Endothelial cell of umbilical vein (primary cell): ENCODE measurements around the gene POLR2B. TPM values are rescaled to one million over a fixed set of nuclear protein-coding genes. Genes with fewer than 3 reads are reported as not detected.

Experiments used
- BruUV-seq: library from RNA; stranded (reverse); fragments of 400-500 nt; replicated peaks from 2 replicates; lab custom pipeline; 2021; lab: Mats Ljungman, UMichigan
- CTCF ChIA-PET: fragments of 300-600, 350-600 bp; sonication (Branson Sonifier 250); formaldehyde crosslinking; loops from one replicate; lab custom pipeline; 2021; ENCODE audit warnings: antibody characterized with exemption, inconsistent platforms; lab: Charles Lee
- POLR2A ChIA-PET: fragments of 300-600, 350-600 bp; sonication (Branson Sonifier 250); formaldehyde crosslinking; loops from one replicate; lab custom pipeline; 2021; ENCODE audit warnings: antibody characterized with exemption, inconsistent platforms; lab: Charles Lee
- DNase-seq: peaks from one replicate; pipeline ENCODE4 v3.0.0-alpha.2; 2011; ENCODE audit warnings: low read depth, low spot score
- FAIRE-seq: peaks from 2 replicates; lab custom pipeline; 2011; peaks lifted over from hg19 to GRCh38; lab: Jason Lieb, UNC
- H2AFZ ChIP-seq: 2 replicates; pipeline ENCODE4 v1.6.0; 2012; ENCODE audit warnings: low read depth, low read length, control low read depth, inconsistent platforms
- H3K27ac ChIP-seq: 2 replicates; pipeline ENCODE4 v1.5.1; 2011; ENCODE audit warnings: low read depth, mild to moderate bottlenecking, control low read depth, low read length, moderate library complexity; ENCODE audit not compliant: insufficient read depth
- H3K27me3 ChIP-seq, 2 experiments: 2 replicates each; pipeline versions ENCODE4 v1.6.0 to v1.6.1; 2011; ENCODE audit warnings: low read length in 2 of 2, mixed read lengths in 1 of 2; ENCODE audit not compliant: control insufficient read depth in 2 of 2, insufficient read depth in 2 of 2
- H3K36me3 ChIP-seq, 2 experiments: 2 replicates in 1 of 2; 3 replicates in 1 of 2; pipeline ENCODE4 v1.5.1; 2011; ENCODE audit warnings: low read length in 2 of 2, mild to moderate bottlenecking in 1 of 2, moderate library complexity in 1 of 2; ENCODE audit not compliant: control insufficient read depth in 2 of 2, insufficient read depth in 2 of 2; ENCODE audit errors: extremely low read depth in 1 of 2
- H3K4me1 ChIP-seq: 3 replicates; pipeline ENCODE4 v1.5.1; 2011; ENCODE audit warnings: mild to moderate bottlenecking, low read length; ENCODE audit not compliant: control insufficient read depth, insufficient read depth; ENCODE audit errors: extremely low read depth
- H3K4me2 ChIP-seq: 2 replicates; pipeline ENCODE4 v1.6.1; 2011; ENCODE audit warnings: low read length, control low read depth, mixed read lengths; ENCODE audit not compliant: insufficient read depth
- H3K4me3 ChIP-seq, 3 experiments: fragments of 200-600 bp in 1 of 3; sonication (generic), shearing (Covaris generic) in 1 of 3; replicated peaks in 1 of 3; 2 replicates each; pipeline ENCODE4 v1.5.1; 2011 to 2016; ENCODE audit warnings: control low read depth in 3 of 3, low read length in 3 of 3, mild to moderate bottlenecking in 2 of 3, inconsistent platforms in 1 of 3, low read depth in 1 of 3, moderate library complexity in 1 of 3; ENCODE audit not compliant: insufficient read depth in 1 of 3
- H3K79me2 ChIP-seq: 2 replicates; pipeline ENCODE4 v1.6.0; 2012; ENCODE audit warnings: low read length, inconsistent platforms; ENCODE audit not compliant: control insufficient read depth, insufficient read depth
- H3K9ac ChIP-seq: replicated peaks from 2 replicates; pipeline ENCODE3; 2011; ENCODE audit warnings: low read length, control low read depth; ENCODE audit not compliant: insufficient read depth; ENCODE audit errors: extremely low read depth
- H3K9me1 ChIP-seq: replicated peaks from 3 replicates; pipeline ENCODE4 v1.6.0; 2011; ENCODE audit warnings: mild to moderate bottlenecking, low read length; ENCODE audit not compliant: control insufficient read depth, insufficient read depth; ENCODE audit errors: extremely low read depth
- H3K9me3 ChIP-seq: replicated peaks from 2 replicates; pipeline ENCODE4 v1.5.1; 2012; ENCODE audit warnings: low read length, inconsistent platforms; ENCODE audit not compliant: control insufficient read depth, insufficient read depth
- H4K20me1 ChIP-seq: replicated peaks from 2 replicates; pipeline ENCODE3; 2011; ENCODE audit warnings: mild to moderate bottlenecking, low read length; ENCODE audit not compliant: control insufficient read depth, insufficient read depth; ENCODE audit errors: extremely low read depth
- EZH2 ChIP-seq: IDR thresholded peaks from 2 replicates; pipeline ENCODE4 v1.6.1; 2012; ENCODE audit warnings: borderline replicate concordance, low read depth, mild to moderate bottlenecking, moderate library complexity, low read length, inconsistent platforms; ENCODE audit not compliant: severe bottlenecking
- FOS ChIP-seq: IDR thresholded peaks from 2 replicates; pipeline ENCODE4 v1.6.1; 2011; ENCODE audit warnings: mild to moderate bottlenecking, low read length, moderate library complexity, borderline replicate concordance; ENCODE audit not compliant: insufficient read depth
- JUN ChIP-seq: IDR thresholded peaks from 2 replicates; pipeline ENCODE4 v1.6.1; 2011; ENCODE audit warnings: borderline replicate concordance, low read depth; ENCODE audit not compliant: insufficient read length, insufficient read depth
- MYC ChIP-seq: IDR thresholded peaks from one replicate; pipeline ENCODE4 v1.6.1; 2011; ENCODE audit warnings: mild to moderate bottlenecking, low read depth, low read length
- POLR2A ChIP-seq: IDR thresholded peaks from 2 replicates; pipeline ENCODE4 v1.6.1; 2012; ENCODE audit warnings: low read depth, mild to moderate bottlenecking, control low read depth, low read length
- POLR2AphosphoS5 ChIP-seq: IDR thresholded peaks from 2 replicates; pipeline ENCODE4 v1.6.1; 2012; ENCODE audit warnings: low read depth, mild to moderate bottlenecking, control low read depth, low read length, moderate library complexity; ENCODE audit not compliant: insufficient read depth
- dilution Hi-C: fragments of 300-500 bp; cut with MboI; formaldehyde crosslinking; loops from one replicate; pipeline ENCODE4 v1.15.0; 2019; ENCODE audit warnings: low sequenced_read_pairs; ENCODE audit not compliant: extremely low pct_ligation_motif_present
- intact Hi-C: fragments of 100-400 bp; cut with micrococcal nuclease; formaldehyde crosslinking; loops from one replicate; pipeline ENCODE4 v1.10.0; 2022
- polyA plus RNA-seq, 4 experiments: library from polyadenylated mRNA; depleted of rRNA in 3 of 4; stranded (reverse) in 3 of 4; unstranded in 1 of 4; fragments of >200 nt; gene quantifications; 2 replicates each; pipeline versions ENCODE4 v1.2.1 to v1.2.3, GENCODE V29; 2011 to 2012; ENCODE audit warnings: missing spikeins in 1 of 4
- total RNA-seq: library from RNA; stranded (reverse); gene quantifications from 2 replicates; pipeline ENCODE4 v1.2.3, GENCODE V29; 2021
- TF ChIP-seq, protein P1 (sequence below): IDR thresholded peaks from 2 replicates; pipeline ENCODE4 v1.6.1; 2011; ENCODE audit not compliant: insufficient read depth, insufficient read length

POLR2B gene
- total and polyA plus RNA-seq, 2 donors (not counting 3 experiments of a cell fraction or from before 2014, with no cell fraction given), result 75.5 to 148 TPM

DNA sequence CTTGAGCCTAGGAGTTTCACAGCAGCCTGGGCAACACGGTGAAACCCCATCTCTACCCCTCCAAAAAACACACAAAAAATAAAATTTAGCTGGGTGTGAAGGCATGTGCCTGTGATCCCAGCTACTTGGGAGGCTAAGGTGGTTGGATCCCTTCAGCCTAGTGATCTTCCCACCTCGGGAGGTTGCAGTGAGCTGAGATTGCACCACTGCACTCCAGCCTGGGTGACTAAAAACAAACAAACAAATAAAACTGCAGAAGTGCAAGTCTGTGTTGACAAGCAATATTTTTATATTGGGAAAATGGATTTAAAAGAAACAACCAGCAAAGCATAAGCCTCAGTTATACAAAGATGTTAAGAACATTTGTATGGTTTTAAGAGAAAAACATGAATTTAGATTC lies 85.4 kb downstream of the POLR2B start:
- H3K36me3 ChIP-seq, result peaks cover 0 to 3% of the 10 kb centered on the region in 2 experiments
- H3K4me3 ChIP-seq, result no peak overlapping the region
- H3K9me3 ChIP-seq, result no peaks in the 10 kb centered on the region
- TF ChIP-seq MYC, result no peak
- TF ChIP-seq POLR2A, result no peak
- no peak for TF ChIP-seq JUN
- no peak for TF ChIP-seq EZH2
- no peak for TF ChIP-seq POLR2AphosphoS5
- TF ChIP-seq, protein P1, sequence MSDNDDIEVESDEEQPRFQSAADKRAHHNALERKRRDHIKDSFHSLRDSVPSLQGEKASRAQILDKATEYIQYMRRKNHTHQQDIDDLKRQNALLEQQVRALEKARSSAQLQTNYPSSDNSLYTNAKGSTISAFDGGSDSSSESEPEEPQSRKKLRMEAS, result no peak
- TF ChIP-seq FOS, result no peak
- dilution Hi-C loops, result no loop called here
- H4K20me1 ChIP-seq, result no peaks in the 10 kb centered on the region
- H3K9ac ChIP-seq, result no peak overlapping the region
- no peak for DNase-seq
- ChIA-PET POLR2A (no interaction called here), CTCF (interaction anchor here (0.7 to 3.1 kb wide), 6 partner anchors 11 to 99 kb away, joined by 3 to 13 read pairs (median 5); partner anchors contain the start of gene IGFBP7)
- intact Hi-C loops, result loop anchor here (2.0 kb wide), 1 partner anchor 17 kb away; no protein-coding TSS in a partner anchor
- no peak overlapping the region for H2AFZ ChIP-seq
- peaks cover 33% of the 10 kb centered on the region for H3K4me1 ChIP-seq
- H3K27me3 ChIP-seq, result no peaks in the 10 kb centered on the region
- peaks cover 65% of the 10 kb centered on the region for H3K79me2 ChIP-seq
- BruUV-seq, result no TSS peak
- no peak overlapping the region for H3K4me2 ChIP-seq
- no peak for FAIRE-seq
- H3K27ac ChIP-seq, result no peak overlapping the region
- no peaks in the 10 kb centered on the region for H3K9me1 ChIP-seq
